Measurements from ENCODE around the gene CIRBP. TPM values are rescaled to one million over a fixed set of nuclear protein-coding genes. Genes with fewer than 3 reads are reported as not detected.
A peak's percentile ranks its signal among the peaks of the same experiment; 100 is the strongest.

Gene CIRBP
- total RNA-seq, 1 experiment from 2014 or later, result 196 TPM

DNA sequence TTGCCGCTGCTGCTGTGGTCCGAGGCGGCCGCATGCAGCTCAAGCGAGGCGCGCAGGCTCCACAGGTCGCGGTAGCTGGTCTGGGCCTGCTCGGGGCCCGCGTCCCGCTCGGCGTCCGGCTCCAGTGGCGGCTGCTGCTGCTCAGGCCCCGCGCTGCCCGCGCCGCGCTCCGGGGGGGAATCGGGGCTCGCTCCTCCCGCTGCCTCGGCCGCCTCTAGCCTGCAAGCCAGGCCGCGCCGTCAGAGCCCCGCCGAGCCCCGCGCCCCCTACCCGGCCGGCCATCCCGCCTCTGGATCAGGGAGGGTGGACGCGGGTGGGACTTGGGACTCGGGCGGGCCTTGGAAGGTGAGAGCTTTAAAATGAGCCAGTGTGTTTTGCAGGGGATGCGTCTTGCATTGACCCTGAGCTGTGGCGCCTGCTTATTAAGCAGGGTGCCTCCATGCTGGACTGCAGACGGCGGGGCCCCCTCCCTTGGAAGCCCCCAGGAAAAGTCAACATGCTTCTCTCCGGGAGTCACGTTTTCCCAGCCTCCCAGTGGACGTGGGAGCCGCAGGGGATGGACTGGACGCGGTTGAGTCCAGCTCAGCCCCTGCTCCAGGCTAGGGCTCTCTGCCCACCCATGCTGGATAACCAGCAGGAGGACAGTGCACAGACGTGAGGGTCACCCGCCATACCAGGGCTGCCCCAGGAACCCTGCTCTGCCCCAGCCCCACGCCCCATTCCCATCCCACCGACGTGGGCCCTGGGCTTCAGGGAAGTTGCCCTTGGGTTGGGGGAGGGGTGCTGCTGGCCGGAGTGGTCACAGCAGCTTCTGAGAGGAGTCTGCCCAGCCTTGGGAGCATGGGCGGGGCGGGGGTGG is 39.0 kb upstream of the CIRBP start:
- DNase-seq (ENCODE audit: low spot score), result no peak
- in situ Hi-C loops (cut with HindIII; ENCODE audit: low sequenced_read_pairs), result no loop called here

DNA sequence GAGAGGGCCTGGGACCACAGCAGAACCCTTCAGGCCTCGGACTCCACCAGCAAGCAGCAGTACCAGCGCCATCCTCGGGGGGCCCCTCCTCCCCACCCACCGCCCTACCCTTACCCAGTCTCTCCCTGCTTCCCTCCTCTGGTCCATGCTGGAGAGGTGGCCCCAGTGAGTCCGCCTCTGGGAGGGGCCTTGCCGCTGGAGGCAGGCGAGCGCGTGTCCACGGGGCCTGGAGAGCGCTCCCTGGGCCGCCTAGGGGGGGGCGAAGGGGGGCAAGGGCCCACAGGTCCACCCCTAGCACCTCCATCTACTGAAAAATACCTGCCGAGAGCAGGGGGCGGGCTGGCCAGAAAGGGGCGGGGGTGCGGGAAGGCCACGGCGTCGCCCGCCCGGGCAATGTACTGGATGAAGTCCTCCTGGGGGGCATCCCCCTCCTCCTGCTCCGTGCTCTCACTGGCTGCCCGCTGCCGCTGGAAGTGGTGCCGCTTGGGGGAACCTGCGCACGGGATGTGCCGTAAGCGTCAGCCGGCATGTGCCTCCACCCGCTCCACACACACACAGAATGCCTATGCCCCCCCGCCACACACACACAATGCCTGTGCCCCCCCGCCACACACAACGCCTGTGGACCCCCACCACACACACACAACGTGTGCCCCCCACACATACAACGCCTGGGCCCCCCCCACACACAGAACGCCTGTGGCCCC is 38.2 kb upstream of the CIRBP start:
- DNase-seq (ENCODE audit: low spot score), result no peak
- in situ Hi-C loops (cut with HindIII; ENCODE audit: low sequenced_read_pairs), result no loop called here

DNA sequence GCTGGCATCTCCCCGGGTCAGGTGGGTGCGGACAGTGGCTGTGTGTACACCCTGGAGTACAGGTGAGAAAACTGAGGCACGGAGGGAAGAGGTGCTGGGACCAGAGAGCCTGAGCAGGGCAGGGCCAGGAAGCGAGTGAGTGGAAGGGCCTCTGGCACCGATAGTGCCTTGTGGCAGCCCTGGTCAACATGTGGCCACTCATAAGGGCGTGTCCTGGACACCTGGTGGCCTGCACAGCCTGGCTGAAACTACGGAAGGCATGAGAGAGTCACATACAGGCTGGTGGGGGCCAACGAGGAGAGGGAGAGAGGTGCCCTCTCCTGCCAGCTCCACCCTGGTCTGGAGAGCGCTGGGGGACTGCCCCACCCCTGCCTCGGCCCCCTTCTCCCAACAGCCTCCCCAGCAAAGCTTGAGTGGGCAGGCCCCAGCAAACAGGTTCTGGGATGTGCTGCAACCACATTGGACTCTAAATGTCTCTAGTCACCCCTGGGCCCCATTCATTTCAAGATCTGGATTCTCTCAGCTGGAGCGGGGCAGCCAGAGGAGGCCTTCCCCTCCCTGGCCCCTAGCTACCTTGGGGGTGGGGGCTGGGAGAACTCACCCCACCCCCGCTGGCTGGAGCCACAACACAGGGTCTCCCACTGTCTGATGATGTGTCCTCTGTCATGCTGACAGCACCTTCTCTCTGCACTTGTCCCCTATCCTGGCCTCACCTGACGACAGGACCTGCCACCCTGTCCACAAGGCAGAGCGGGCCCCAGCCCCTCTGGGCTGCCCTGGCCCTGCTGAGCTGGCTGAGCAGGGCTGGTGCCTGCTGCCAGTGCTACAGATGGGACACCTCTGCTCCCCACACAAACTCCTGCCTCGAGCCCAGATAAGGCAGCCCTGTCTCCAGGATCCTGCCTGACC is 37.1 kb upstream of the CIRBP start:
- in situ Hi-C loops (cut with HindIII; ENCODE audit: low sequenced_read_pairs), result no loop called here
- DNase-seq (ENCODE audit: low spot score), result no peak

DNA sequence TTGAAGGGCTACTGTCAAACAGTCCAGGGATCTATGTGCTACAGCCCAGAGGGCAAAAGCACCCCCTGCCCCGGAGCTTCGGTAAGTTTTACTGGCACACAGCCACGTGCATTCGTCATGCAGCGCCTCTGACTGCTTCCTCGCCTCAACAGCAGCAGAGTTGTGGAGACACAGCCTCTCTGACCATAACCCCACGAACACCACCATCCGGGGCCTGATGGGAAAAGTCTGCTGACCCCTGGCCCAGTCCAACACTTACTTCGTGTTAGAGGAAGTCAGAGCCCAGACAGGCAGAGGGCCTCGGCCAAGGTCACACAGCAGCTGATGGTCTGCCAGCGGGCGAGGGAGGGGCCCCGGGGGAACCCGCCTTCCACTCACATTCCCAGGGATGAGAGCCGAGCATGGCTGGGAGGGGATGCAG is 36.5 kb upstream of the CIRBP start:
- in situ Hi-C loops (cut with HindIII; ENCODE audit: low sequenced_read_pairs), result no loop called here
- DNase-seq (ENCODE audit: low spot score), result no peak

DNA sequence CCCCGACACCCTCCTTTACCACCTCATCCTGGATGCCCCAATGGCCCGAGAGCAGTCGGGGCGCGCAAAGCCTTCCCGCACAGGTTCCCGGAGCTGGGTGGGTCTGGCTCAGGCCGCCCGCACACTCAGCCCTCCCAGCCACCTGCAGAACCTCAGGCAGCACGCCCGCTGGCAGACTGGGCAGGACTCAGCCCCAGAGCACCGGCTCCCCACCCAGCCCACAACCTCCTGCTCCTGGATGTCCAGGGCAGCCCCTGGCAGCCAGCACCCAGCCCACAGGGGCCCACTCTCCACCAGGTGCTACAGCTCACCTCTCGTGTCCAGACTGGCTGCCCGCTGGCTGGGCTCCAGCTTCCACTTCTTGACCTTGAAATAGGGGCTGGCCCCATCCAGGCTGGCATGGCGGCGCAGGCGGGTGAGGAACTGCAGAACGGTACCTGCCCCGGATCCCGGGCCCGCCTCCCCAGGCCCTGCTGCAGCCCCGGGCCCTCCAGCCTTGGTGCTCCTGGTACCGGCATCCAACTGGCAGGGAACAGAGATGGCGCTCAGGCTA is 35.9 kb upstream of the CIRBP start:
- no peak for DNase-seq (ENCODE audit: low spot score)
- in situ Hi-C loops (cut with HindIII; ENCODE audit: low sequenced_read_pairs), result no loop called here

DNA sequence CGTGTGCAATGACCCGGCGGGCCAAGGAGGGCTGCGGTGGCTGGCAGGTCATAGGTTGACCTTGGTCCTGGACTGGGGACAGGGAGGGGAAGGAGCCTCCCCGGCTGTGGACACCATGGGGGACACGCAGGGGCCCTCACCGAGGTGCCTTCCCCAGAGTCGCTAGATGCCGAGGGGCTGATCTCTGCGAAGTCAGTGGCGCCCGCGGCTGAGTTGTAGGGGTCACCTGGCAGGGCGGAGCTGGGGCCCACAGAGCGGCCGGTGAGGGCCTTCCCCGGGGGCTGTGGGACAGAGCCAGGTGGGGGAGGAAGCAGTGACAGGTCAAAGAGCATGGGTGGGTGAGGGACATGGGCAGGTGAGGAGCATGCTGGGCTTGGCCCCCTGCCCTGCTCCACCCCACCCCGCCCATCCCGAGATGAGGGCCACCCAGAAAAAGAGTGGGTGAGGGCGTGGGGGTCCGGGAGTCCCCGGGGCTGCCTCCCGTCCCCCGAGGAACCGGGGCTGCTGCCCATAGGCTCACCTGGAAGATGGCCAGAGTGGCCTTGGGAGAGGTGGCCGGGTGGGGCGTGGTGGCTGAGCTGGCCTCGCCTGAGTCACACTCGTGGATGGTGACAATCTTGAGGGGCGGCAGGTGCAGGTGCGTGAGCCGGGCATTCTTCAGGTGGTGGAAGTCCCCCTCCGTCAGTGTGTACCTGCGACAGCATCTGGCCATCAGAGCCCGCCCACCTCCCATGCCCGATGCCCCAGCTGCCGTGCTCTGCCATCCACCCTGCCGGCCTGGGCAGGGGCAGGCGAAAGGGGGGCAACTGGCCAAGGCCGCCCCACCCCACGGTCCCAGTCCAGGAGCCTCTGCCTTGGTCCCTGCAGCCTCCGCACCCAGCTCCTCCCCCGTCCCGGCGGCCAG is 34.8 kb upstream of the CIRBP start:
- in situ Hi-C loops (cut with HindIII; ENCODE audit: low sequenced_read_pairs), result no loop called here
- no peak for DNase-seq (ENCODE audit: low spot score)

DNA sequence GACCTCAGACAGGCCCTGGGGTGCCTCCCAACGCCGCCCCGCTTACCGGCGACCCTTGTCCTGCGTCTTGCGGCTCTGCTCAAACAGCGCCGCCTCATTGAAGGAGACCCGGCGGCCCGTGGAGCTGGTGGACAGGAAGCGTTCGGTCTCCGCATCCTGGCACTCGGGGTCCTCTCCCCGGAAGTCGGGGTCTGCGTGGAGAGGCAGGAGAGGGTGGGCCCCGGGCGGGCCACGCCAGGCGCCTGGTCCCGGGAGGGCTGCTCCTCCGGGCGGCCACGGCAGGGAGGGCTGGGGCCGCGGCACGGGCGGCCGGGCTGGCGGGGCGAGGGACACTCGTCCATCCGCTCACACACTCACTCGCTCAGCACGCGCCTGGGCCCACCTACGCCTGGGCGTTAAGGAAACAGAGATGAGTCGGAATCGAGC is 34.2 kb upstream of the CIRBP start:
- in situ Hi-C loops (cut with HindIII; ENCODE audit: low sequenced_read_pairs), result no loop called here
- DNase-seq (ENCODE audit: low spot score), result no peak

DNA sequence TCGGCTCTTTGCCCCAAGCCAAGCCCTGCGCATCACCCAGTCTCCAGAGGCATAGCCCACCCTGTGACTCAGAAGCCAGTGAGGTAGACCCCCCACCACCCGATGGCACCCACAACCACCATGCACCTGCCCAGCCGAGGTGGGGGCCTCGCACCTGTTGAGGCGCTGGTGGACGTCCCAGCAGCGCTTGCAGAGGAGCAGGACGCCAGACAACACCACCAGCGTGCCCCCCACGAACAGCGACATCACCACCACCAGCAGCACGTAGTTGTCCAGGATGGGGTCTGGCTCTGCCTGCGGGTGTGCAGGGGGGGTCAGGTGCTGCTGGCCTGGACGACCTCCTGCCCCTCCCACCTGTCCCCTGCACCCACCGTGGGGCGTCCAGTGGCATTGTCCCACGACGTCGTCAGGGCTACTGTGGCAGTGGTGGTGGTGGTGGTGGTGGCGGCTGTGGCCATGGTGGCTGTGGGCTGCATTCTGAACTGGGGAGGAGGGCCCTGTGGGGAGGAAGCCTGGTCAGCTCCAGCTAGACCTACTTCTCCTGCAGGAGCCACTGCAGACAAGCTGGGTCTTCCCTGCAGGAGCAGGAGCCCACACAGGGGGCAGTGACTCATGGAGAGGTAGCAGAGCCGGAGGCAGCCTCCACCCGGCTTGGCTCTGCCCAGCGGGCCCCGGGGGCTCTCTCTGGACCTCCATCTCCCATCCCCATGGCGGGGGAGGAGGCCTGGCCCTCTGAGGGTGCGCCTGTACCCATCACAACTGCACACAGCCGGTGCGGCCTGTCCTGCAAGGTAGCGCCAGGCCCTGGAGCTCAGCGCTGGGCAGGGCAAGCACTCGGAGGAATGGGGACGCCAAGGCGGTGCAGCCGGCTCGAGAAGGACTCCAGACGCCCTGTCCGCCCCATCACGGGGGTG is 33.2 kb upstream of the CIRBP start:
- in situ Hi-C loops (cut with HindIII; ENCODE audit: low sequenced_read_pairs), result no loop called here
- no peak for DNase-seq (ENCODE audit: low spot score)

DNA sequence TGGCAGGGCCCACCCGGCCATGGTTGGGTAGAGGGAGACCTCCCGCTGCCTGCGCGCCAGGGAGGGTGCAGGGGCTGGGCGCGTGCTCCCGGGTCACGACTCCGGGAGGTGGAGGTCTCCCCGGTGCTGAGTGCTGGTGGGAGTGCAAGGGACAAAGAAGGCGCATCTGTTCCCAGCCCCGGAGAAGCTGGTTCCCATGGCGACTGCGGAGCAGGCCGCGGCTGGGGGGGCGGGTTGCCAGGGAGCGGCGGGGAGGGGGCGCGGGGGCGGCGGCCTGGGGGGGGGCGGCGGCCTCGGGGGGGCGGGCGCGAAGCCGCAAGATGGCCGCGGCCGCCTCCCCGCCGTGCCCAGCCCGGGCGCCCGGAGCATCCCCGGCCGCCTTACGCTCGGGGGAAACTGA is 32.6 kb upstream of the CIRBP start:
- no peak for DNase-seq (ENCODE audit: low spot score)
- in situ Hi-C loops (cut with HindIII; ENCODE audit: low sequenced_read_pairs), result no loop called here

DNA sequence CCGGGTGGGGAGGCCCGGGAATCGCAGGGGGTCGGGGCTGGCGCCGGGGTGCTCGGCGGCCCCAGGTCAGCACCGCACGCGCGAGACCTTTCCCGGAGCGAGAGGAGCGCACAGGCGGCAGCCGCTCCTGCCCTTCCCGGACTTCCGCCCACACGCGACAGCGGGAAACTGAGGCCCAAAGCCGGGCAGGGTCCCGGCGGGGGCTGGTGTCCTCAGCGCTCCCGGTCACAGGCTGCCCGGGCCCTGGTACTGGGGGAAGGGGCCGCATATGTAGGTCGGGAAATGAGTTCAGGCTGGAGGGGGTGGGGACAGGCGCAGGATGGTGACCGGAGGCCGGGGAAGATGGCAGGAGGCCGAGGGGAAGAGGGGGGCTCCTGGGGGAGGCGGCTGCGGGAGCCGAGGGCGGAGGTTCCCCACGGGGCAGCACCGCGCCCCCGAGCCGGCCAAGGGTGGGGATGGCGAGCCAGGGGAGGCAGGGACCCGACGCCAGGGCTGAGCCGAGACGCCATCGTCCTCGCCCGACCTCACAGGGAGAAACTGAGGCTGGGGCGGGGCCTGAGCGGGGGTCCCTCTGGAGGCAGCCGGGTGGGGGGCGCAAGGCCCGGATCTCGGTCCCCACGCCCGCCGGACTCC is 32.0 kb upstream of the CIRBP start:
- in situ Hi-C loops (cut with HindIII; ENCODE audit: low sequenced_read_pairs), result no loop called here
- DNase-seq (ENCODE audit: low spot score), result no peak

DNA sequence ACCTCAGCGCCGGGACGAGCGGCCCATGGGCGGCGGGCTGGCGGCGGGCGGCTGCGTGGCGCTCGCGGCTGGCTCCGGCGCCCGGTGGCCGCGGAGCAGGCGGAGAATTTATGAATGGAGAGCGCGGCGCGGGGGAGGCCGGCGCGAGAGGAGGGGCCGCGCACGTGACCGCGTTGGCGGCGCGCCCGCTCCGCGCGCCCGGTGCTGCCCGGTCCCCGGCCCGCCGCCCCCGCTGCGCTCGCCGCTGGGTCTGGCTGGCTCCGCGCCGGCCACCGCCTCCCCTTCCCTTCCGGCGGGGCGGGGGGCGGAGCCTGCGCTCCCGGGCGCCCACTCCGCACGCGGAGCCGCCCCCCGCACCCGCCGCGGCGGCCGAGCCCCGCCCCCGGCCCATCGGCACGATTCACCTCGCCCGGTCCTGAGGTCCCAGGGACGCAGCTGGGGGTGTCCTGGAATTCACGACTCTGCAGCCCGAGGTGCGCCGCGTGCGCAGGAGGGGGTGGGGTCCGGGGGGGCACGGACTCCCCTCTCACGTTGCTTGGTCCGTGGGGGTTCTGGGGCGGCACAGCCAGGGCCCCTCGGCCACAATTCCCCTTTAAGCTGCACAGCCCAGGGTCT is 31.3 kb upstream of the CIRBP start, which contains the start of gene CBARP:
CBARP (minus strand) TSS at position 252 of the 615 bp plus-strand sequence. CDS start 1,905 bp downstream, outside the sequence.
- DNase-seq (ENCODE audit: low spot score), result no peak
- in situ Hi-C loops (cut with HindIII; ENCODE audit: low sequenced_read_pairs), result no loop called here

DNA sequence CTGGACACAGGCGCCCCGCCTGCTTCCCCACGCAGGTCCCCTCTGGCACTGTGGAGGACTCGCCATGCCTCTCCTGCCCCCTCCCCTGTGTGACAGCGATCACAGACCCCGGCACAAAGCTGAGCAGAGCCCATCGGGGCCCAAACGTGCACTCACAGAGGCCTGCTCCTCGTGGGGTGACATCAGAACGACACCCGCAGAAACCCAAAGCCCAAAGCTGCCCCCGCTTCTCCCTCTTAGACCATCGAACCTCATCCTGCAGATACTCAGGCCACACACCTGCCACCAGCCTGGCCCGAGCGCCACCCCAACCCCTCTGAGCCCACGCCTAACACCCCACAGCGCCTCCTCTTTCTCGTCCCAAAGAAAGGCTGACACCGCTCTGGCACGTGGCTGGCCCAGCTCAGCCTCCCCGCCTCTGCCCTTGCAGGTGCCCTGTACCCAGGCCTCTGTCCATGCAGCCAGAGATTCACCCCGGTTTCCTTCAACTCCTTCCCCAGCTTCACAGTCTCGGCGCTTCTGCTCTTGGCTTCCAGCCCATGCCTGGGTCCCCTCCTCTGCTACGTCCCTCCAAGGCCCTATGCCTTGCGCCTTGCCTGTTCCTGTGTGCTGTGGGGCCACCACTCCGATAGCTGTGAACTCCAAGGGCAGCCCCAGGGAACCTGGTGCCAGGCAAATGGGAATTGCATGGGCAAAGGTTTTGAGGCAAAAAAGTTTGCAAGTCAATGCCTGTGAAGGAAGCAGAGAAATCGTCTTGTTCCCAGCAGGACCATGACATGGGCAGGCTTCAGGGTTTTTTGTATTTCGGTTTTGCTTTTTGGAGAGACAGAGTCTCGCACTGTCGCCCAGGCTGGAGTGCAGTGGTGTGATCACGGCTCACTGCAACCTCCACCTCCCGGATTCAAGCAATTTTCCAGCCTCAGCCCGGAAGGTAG is 30.5 kb upstream of the CIRBP start:
- in situ Hi-C loops (cut with HindIII; ENCODE audit: low sequenced_read_pairs), result no loop called here
- no peak for DNase-seq (ENCODE audit: low spot score)

DNA sequence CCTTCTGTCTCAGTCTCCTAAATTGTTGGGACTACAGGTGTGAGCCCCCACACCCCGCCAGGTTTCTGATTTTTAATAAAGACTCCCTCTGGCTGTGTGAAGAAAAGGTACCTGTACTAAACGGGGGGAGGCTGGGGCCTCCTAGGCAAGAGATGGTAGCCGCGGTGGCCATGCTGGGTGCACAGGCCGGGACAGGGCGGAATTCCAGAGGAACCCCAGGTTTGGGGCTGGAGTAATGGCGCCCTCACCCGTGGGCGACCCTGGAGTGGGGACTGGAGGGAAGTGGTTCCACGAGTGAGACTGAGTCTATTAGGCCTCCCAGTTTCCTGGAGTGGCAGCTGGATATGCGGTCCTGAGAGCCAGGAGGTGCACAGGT is 29.7 kb upstream of the CIRBP start:
- in situ Hi-C loops (cut with HindIII; ENCODE audit: low sequenced_read_pairs), result no loop called here
- DNase-seq (ENCODE audit: low spot score), result no peak

DNA sequence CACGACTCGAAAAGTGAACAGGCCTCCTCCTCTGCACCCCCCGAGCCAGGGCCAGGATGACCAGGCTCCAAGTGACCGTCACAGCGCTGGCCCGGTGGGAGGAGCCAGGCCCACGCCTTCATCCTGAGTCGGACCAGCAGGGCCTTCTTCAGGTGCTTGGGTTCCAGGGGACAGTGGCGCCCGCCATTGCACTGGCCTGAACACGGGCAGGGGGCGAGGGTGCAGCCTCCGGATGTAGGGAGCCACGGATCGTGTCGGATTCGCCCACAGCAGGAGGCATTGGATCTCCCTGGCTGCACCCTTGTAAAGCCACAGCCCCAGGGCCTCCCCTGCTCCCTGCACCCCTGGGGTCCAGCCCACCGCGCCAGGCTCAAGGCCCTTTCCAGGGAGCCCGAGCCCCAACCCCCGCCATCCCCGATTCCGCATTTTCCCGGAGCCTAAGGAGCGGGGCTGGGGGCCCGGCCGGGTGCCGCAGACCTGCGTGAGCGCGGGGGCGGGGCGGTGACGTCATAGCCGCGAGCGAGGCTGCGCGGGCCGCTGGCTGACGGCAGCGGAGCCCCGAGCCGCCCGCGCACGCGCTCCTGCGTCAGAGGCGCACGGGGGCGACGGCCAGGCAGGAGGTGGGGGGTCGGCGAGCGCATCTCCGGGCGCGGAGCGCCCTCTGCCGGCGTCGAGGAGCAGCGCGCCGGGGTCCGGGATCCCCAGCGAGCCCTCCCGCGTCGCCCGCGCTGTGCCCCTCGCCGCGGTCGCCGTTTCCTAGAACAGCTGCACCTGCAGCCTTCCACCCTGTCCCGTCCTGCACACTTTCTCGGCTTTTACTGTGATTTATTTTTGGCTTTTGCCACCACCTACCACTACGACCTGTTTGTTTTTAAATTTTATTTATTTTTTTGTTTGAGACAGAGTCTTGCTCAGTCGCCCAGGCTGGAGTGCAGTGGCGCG is 29.1 kb upstream of the CIRBP start:
- peak; percentile 86 for DNase-seq (ENCODE audit: low spot score)
- in situ Hi-C loops (cut with HindIII; ENCODE audit: low sequenced_read_pairs), result no loop called here

All from G401 (cell line).